K562 (cell line): ENCODE data around the gene OSBPL1A. TPM values are rescaled to one million over a fixed set of nuclear protein-coding genes. Genes with fewer than 3 reads are reported as not detected.

Experiments
- ATAC-seq: fragments of 200-7000 bp; cut with Tn5 transposase; 3 replicates; pipeline ENCODE4 v1.9.1; 2020; ENCODE audit warnings: moderate library complexity
- BruUV-seq: library from RNA; stranded (reverse); fragments of 400-500 nt; replicated peaks from 2 replicates; lab custom pipeline; 2021; lab: Mats Ljungman, UMichigan
- CTCF ChIA-PET: fragments of 300-600 bp; formaldehyde crosslinking; extraction: SDS; loops from one replicate; lab custom pipeline; 2021; ENCODE audit warnings: low intra/inter-chr PET ratio; lab: Yijun Ruan, JAX
- POLR2A ChIA-PET: fragments of 300-600, 350-650 bp; sonication (Branson Sonifier 250); formaldehyde crosslinking; extraction: SDS; loops from one replicate; lab custom pipeline; 2021; ENCODE audit warnings: antibody characterized with exemption, inconsistent platforms; lab: Yijun Ruan, JAX
- DNase-seq, 4 experiments: peaks; one replicate each; pipeline versions ENCODE4 v3.0.0 to v3.0.0-alpha.2; 2011 to 2018; ENCODE audit warnings: low spot score in 3 of 4, mixed read lengths in 3 of 4; ENCODE audit errors: extremely low read depth in 1 of 4
- FAIRE-seq: peaks from 2 replicates; lab custom pipeline; 2011; peaks lifted over from hg19 to GRCh38; lab: Jason Lieb, UNC
- H2AFZ ChIP-seq: 2 replicates; pipeline ENCODE4 v1.6.0; 2011; ENCODE audit warnings: low read depth, low read length, control low read depth, inconsistent platforms
- H3K27ac ChIP-seq: fragments of 200-600 bp; 3 replicates; pipeline ENCODE4 v1.8.0; 2011; ENCODE audit warnings: low read depth, mild to moderate bottlenecking, control low read depth, inconsistent platforms, low read length, moderate library complexity, mixed read lengths; ENCODE audit errors: extremely low read depth
- H3K27me3 ChIP-seq, 2 experiments: fragments of 300-600 bp in 1 of 2; 2 replicates in 1 of 2; 3 replicates in 1 of 2; pipeline versions ENCODE4 v1.6.0 to v1.8.0; 2011; ENCODE audit warnings: inconsistent platforms in 2 of 2, low read length in 2 of 2, mild to moderate bottlenecking in 1 of 2, mixed read lengths in 1 of 2, moderate library complexity in 1 of 2; ENCODE audit not compliant: control insufficient read depth in 2 of 2, insufficient read depth in 2 of 2
- H3K36me3 ChIP-seq: fragments of 300-600 bp; 3 replicates; pipeline ENCODE4 v1.8.0; 2011; ENCODE audit warnings: mild to moderate bottlenecking, low read length, inconsistent platforms; ENCODE audit not compliant: control insufficient read depth, insufficient read depth
- H3K4me1 ChIP-seq, 2 experiments: fragments of 200-600 bp in 1 of 2; replicated peaks in 1 of 2; 2 replicates in 1 of 2; 3 replicates in 1 of 2; pipeline versions ENCODE4 v1.5.1 to v1.8.0; 2011; ENCODE audit warnings: inconsistent platforms in 2 of 2, low read length in 2 of 2, mild to moderate bottlenecking in 1 of 2, mixed read lengths in 1 of 2, moderate library complexity in 1 of 2; ENCODE audit not compliant: control insufficient read depth in 2 of 2, insufficient read depth in 2 of 2
- H3K4me2 ChIP-seq: 2 replicates; pipeline ENCODE4 v1.6.1; 2011; ENCODE audit warnings: low read length, control low read depth, inconsistent platforms, mixed read lengths; ENCODE audit not compliant: insufficient read depth
- H3K4me3 ChIP-seq: fragments of 200-600 bp; sonication (generic), shearing (Covaris generic); 2 replicates; pipeline ENCODE4 v1.5.1; 2016; ENCODE audit warnings: control low read depth, inconsistent platforms
- H3K79me2 ChIP-seq: fragments of 200-600 bp; 3 replicates; pipeline ENCODE4 v1.8.0; 2011; ENCODE audit warnings: low read length, inconsistent platforms; ENCODE audit not compliant: control insufficient read depth, insufficient read depth
- H3K9ac ChIP-seq, 2 experiments: 2 replicates each; pipeline versions ENCODE4 v1.6.0 to v1.6.1; 2011; ENCODE audit warnings: low read depth in 2 of 2, low read length in 2 of 2, control low read depth in 1 of 2, inconsistent platforms in 1 of 2, mild to moderate bottlenecking in 1 of 2, mixed read lengths in 1 of 2; ENCODE audit not compliant: insufficient read depth in 1 of 2
- H3K9me1 ChIP-seq: one replicate; pipeline ENCODE4 v1.6.0; 2011; ENCODE audit warnings: inconsistent platforms, mild to moderate bottlenecking, low read length, moderate library complexity; ENCODE audit not compliant: control insufficient read depth, insufficient read depth
- H3K9me3 ChIP-seq: replicated peaks from 2 replicates; pipeline ENCODE4 v1.5.1; 2011; ENCODE audit warnings: low read depth, low read length, inconsistent platforms; ENCODE audit not compliant: control insufficient read depth, insufficient read depth
- H4K20me1 ChIP-seq: replicated peaks from 2 replicates; pipeline ENCODE4 v1.6.1; 2011; ENCODE audit warnings: low read length, inconsistent platforms, mixed read lengths; ENCODE audit not compliant: control insufficient read depth, insufficient read depth
- FOXA3 ChIP-seq, 2 experiments: fragments of 450-650 bp in 1 of 2; sonication (generic) in 1 of 2; formaldehyde crosslinking; IDR thresholded peaks in 1 of 2; conservative IDR thresholded peaks in 1 of 2; 2 replicates each; pipeline versions ENCODE4 v1.4.0 to v1.8.0; 2020 to 2022; ENCODE audit warnings: mild to moderate bottlenecking in 2 of 2, missing genetic modification reagents in 1 of 2
- FOXJ3 ChIP-seq: sonication (generic); formaldehyde crosslinking; IDR thresholded peaks from 2 replicates; pipeline ENCODE4 v1.4.0; 2020; ENCODE audit warnings: mild to moderate bottlenecking, missing genetic modification reagents
- GMEB1 ChIP-seq: fragments of 250-450 bp; sonication (Bioruptor Pico); IDR thresholded peaks from 2 replicates; pipeline ENCODE4 v1.4.0; 2020; ENCODE audit warnings: mild to moderate bottlenecking
- IRF9 ChIP-seq: fragments of 450-650 bp; IDR thresholded peaks from 2 replicates; pipeline ENCODE4 v1.6.1; 2016; ENCODE audit warnings: missing biosample characterization, missing genetic modification characterization
- MITF ChIP-seq: IDR thresholded peaks from 2 replicates; pipeline ENCODE4 v1.6.1; 2014; ENCODE audit warnings: antibody characterized with exemption
- MTA1 ChIP-seq: fragments of 450-650 bp; IDR thresholded peaks from 2 replicates; pipeline ENCODE4 v1.6.1; 2017; ENCODE audit warnings: borderline replicate concordance
- PRMT5 ChIP-seq: sonication (generic); formaldehyde crosslinking; IDR thresholded peaks from 2 replicates; pipeline ENCODE4 v1.5.0; 2020; ENCODE audit warnings: missing genetic modification reagents
- PRPF4 ChIP-seq: fragments of 200-400 bp; formaldehyde crosslinking; IDR thresholded peaks from one replicate; pipeline ENCODE4 v1.6.1; 2017; ENCODE audit warnings: low read length, low read depth, mild to moderate bottlenecking; ENCODE audit not compliant: insufficient read depth, poor library complexity, severe bottlenecking
- RAD51 ChIP-seq: fragments of 450-650 bp; IDR thresholded peaks from 2 replicates; pipeline ENCODE4 v1.7.1; 2016; ENCODE audit warnings: low read depth, mild to moderate bottlenecking, borderline replicate concordance
- SMAD2 ChIP-seq: fragments of 150-350 bp; IDR thresholded peaks from 2 replicates; pipeline ENCODE4 v1.6.1; 2014; ENCODE audit warnings: low read depth, mild to moderate bottlenecking, low read length
- STAT5A ChIP-seq: IDR thresholded peaks from 2 replicates; pipeline ENCODE4 v1.6.1; 2012; ENCODE audit warnings: low read length, inconsistent platforms, borderline replicate concordance
- ZBTB33 ChIP-seq: sonication (generic); formaldehyde crosslinking; IDR thresholded peaks from 2 replicates; pipeline ENCODE4 v1.8.1; 2023; ENCODE audit warnings: mild to moderate bottlenecking, missing genetic modification reagents
- ZFX ChIP-seq: sonication (generic); formaldehyde crosslinking; IDR thresholded peaks from 2 replicates; pipeline ENCODE4 v1.8.0; 2022; ENCODE audit warnings: mild to moderate bottlenecking, missing genetic modification reagents, moderate library complexity
- WGBS: fragments of 100-300 bp; shearing (Covaris generic); methylation state at CpG from one replicate; pipeline ENCODE4 v1.1.6; 2016; ENCODE audit warnings: low coverage, mixed read lengths; ENCODE audit not compliant: insufficient coverage; ENCODE audit errors: missing lambda C conversion rate; 5-methylcytosine and 5-hydroxymethylcytosine counted together
- in situ Hi-C: fragments of 300-500 bp; cut with MboI; formaldehyde crosslinking; loops from 4 replicates; pipeline ENCODE4 v1.15.0; 2018; ENCODE audit warnings: inconsistent platforms, mixed read lengths
- intact Hi-C: fragments of 100-400 bp; cut with micrococcal nuclease; formaldehyde crosslinking; loops from 2 replicates; pipeline ENCODE4 v1.14.2; 2022
- polyA plus RNA-seq, 8 experiments: library from polyadenylated mRNA; depleted of rRNA in 4 of 8; stranded (reverse) in 5 of 8; unstranded in 3 of 8; fragments of >200 nt; fragmentation: Nextera tagmentation in 2 of 8; fragmentation: Illumina TruSeq in 1 of 8; extraction: Ambion mirVana in 2 of 8; extraction: Trizol in 1 of 8; gene quantifications; 2 replicates each; pipeline versions ENCODE4 v1.2.1 to v1.2.3, GENCODE V29; 2011 to 2014; ENCODE audit warnings: inconsistent platforms in 1 of 8, missing spikeins in 1 of 8
- total RNA-seq, 7 experiments: library from RNA; depleted of rRNA in 6 of 7; stranded (reverse); fragments of >200 nt in 6 of 7; fragmentation: Illumina TruSeq in 2 of 7; extraction: Trizol in 2 of 7; gene quantifications; 2 replicates each; pipeline versions ENCODE4 v1.2.1 to v1.2.3, GENCODE V29; 2011 to 2021; ENCODE audit warnings: low replicate concordance in 1 of 7

The OSBPL1A gene
- total and polyA plus RNA-seq, 9 of the 15 experiments (the other 6 are each of a cell fraction or from before 2014, with no cell fraction given), result 0.40 to 0.49 TPM; not detected in 7

- H3K4me1 ChIP-seq, result no peaks in the 10 kb centered on the region
- ATAC-seq, result no peak
- ChIA-PET CTCF (no interaction called here), POLR2A (no interaction called here)
- 0 out of 5 replicates have a peak, but pooled peaks cover 0 to 2% of the 10 kb centered on the region in 2 experiments for H3K27me3 ChIP-seq
- no peaks in the 10 kb centered on the region for H3K36me3 ChIP-seq
- intact Hi-C loops (no loop called here), in situ Hi-C loops (no loop called here)
- no peak overlapping the region for H3K9ac ChIP-seq
- H3K9me1 ChIP-seq, result no peaks in the 10 kb centered on the region
- 2% methylated on average over 2 of the region's 2 CpGs for WGBS
- FAIRE-seq, result no peak
- no peak overlapping the region for H3K4me2 ChIP-seq
- H3K27ac ChIP-seq, result no peak overlapping the region
- H4K20me1 ChIP-seq, result no peaks in the 10 kb centered on the region
- BruUV-seq, result no TSS peak
- no peaks in the 10 kb centered on the region for H3K9me3 ChIP-seq
- H3K79me2 ChIP-seq, result no peaks in the 10 kb centered on the region
- no peak for DNase-seq
- no peak overlapping the region for H3K4me3 ChIP-seq
- no peak overlapping the region for H2AFZ ChIP-seq
- TF ChIP-seq MITF, result no peak
- no peak for TF ChIP-seq MTA1
- no peak for TF ChIP-seq RAD51
- no peak for TF ChIP-seq GMEB1 (CRISPR knock-in tag)
- no peak for TF ChIP-seq ZBTB33 (CRISPR knock-in tag)
- TF ChIP-seq FOXJ3 (CRISPR knock-in tag), result no peak
- TF ChIP-seq FOXA3 (CRISPR knock-in tag; conservative IDR thresholded peaks at IDR 0.05 in 1 of 2, IDR thresholded peaks at IDR 0.05 in 1 of 2), result no peak
- no peak for TF ChIP-seq PRMT5
- TF ChIP-seq IRF9 (tag), result no peak
- no peak for TF ChIP-seq ZFX (CRISPR knock-in tag)
- TF ChIP-seq SMAD2, result no peak
- no peak for TF ChIP-seq PRPF4
- TF ChIP-seq STAT5A, result no peak
These were observed 158.3 kb downstream of the OSBPL1A start for GRCh38 chr18:24239341-24239740.
